ENCODE results near the gene LCTL. TPM values are rescaled to one million over a fixed set of nuclear protein-coding genes. Genes with fewer than 3 reads are reported as not detected.

LCTL gene
- total and polyA plus RNA-seq, 2 of the 8 experiments (the other 6 are each of a cell fraction or from before 2014, with no cell fraction given), result 5.5 to 6.2 TPM

DNA sequence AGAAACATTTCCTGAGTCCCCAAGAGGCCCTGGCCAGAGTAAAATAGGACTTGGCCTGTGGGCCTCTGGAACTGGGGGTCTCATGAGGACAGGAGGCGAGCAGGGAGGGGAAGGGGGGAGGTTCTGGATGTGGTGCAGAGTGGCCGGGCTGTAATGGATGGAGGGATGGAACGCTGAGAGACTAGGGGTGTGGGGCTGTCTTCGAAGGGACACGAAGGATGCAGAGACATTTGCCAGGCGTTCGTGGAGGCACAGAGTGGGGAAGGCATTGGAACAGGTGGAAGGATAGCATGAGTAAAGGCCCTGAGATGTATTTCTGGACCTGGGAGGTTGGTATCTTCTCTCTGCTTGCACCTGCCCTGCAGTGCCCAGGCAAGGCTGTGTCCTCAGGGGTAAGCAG lies 2.1 kb upstream of the LCTL start (continued):
- TF ChIP-seq CBX8 (IDR thresholded peaks at IDR 0.05; ENCODE audit: borderline replicate concordance, low read depth, low read length) (no peak), HDAC6 (IDR thresholded peaks at IDR 0.05; ENCODE audit: low read depth, low read length) (no peak), SIRT6 (IDR thresholded peaks at IDR 0.05; ENCODE audit: low read length) (no peak), SIX5 (IDR thresholded peaks at IDR 0.05; ENCODE audit: low read depth, low read length) (no peak), CBX5 (IDR thresholded peaks at IDR 0.05; ENCODE audit: low read depth, low read length) (no peak), JUN (IDR thresholded peaks at IDR 0.05; ENCODE audit: low read depth, low read length) (no peak), TBP (IDR thresholded peaks at IDR 0.05; ENCODE audit: low read depth, low read length) (no peak), KDM1A (IDR thresholded peaks at IDR 0.05; ENCODE audit: borderline replicate concordance, low read length) (no peak), EP300 (IDR thresholded peaks at IDR 0.05; ENCODE audit: borderline replicate concordance in 1 of 2, low read depth in 2 of 2, low read length in 2 of 2) (no peak), RXRA (IDR thresholded peaks at IDR 0.05; ENCODE audit: insufficient read depth, low read depth, low read length) (no peak), SAP30 (IDR thresholded peaks at IDR 0.05; ENCODE audit: insufficient read depth, insufficient replicate concordance, low read length) (no peak), RBBP5 (IDR thresholded peaks at IDR 0.05; ENCODE audit: borderline replicate concordance, low read depth, low read length) (no peak)

Measured in H1 (cell line).